Activated CD4-positive, alpha-beta T cell treated with anti-CD3 and anti-CD28 coated beads, Interleukin-2, amount 50 U/mL, for 4 hours (primary cell): ENCODE measurements around the gene LSM14B.
"Not testable (repeated sequence)": the region's sequence is repeated elsewhere in the genome, so short reads cannot be mapped to it uniquely, and the experiment has no call there.

Source experiments
- DNase-seq, 2 experiments: peaks; one replicate each; pipeline ENCODE4 v3.0.0-alpha.2; 2020

Gene LSM14B

GRCh38 chr20:62121776-62122653 lies at the start of gene LSM14B:
Gene LSM14B, plus strand, starts transcription at chr20:62122475. Its CDS starts 192 bp downstream, at chr20:62122667.
- DNase-seq: peak; percentile 95 to 96

GRCh38 chr20:62073323-62073722 lies 49.0 kb upstream of the LSM14B start:
- no peak for DNase-seq

- DNase-seq: no peak
Observed at GRCh38 chr20:62079166-62079565, 43.1 kb upstream of the LSM14B start.

GRCh38 chr20:62080249-62080990 lies 41.9 kb upstream of the LSM14B start:
- DNase-seq: no peak

GRCh38 chr20:62083312-62083711 lies 39.0 kb upstream of the LSM14B start:
- DNase-seq: no peak

GRCh38 chr20:62084224-62084623 lies 38.1 kb upstream of the LSM14B start:
- not testable (repeated sequence) for DNase-seq

- DNase-seq: no peak
Observed at GRCh38 chr20:62085206-62085605, 37.1 kb upstream of the LSM14B start.

- no peak for DNase-seq
Observed at GRCh38 chr20:62087227-62087626, 35.0 kb upstream of the LSM14B start.

GRCh38 chr20:62087632-62088031 lies 34.6 kb upstream of the LSM14B start:
- DNase-seq: no peak

GRCh38 chr20:62088258-62089127 lies 33.8 kb upstream of the LSM14B start:
- DNase-seq: no peak

- no peak for DNase-seq
Observed at GRCh38 chr20:62089393-62089792, 32.9 kb upstream of the LSM14B start.

GRCh38 chr20:62096421-62097380 lies 25.6 kb upstream of the LSM14B start:
- DNase-seq: no peak

- no peak for DNase-seq
Observed at GRCh38 chr20:62097881-62098407, 24.3 kb upstream of the LSM14B start.

- no peak for DNase-seq
Observed at GRCh38 chr20:62101078-62101477, 21.2 kb upstream of the LSM14B start.

GRCh38 chr20:62103508-62104233 lies 18.6 kb upstream of the LSM14B start:
- DNase-seq: no peak

- no peak for DNase-seq
Observed at GRCh38 chr20:62104234-62104789, 18.0 kb upstream of the LSM14B start.

GRCh38 chr20:62104791-62105345 lies 17.4 kb upstream of the LSM14B start:
- no peak for DNase-seq

- DNase-seq: no peak
Observed at GRCh38 chr20:62105592-62105991, 16.7 kb upstream of the LSM14B start.

- no peak for DNase-seq
Observed at GRCh38 chr20:62111148-62111547, 11.1 kb upstream of the LSM14B start.

- DNase-seq: no peak
Observed at GRCh38 chr20:62112368-62112767, 9.9 kb upstream of the LSM14B start.
